Keratinocyte (primary cell): Measurements from ENCODE around the gene NEURL1.

ENCODE experiments used
- CTCF ChIP-seq, 3 experiments: IDR thresholded peaks in 1 of 3; conservative IDR thresholded peaks in 1 of 3; optimal IDR thresholded peaks in 1 of 3; 2 replicates in 2 of 3; 3 replicates in 1 of 3; pipeline versions ENCODE3 to v1.5.1; 2011; ENCODE audit warnings: low read length in 3 of 3, mild to moderate bottlenecking in 3 of 3, moderate library complexity in 2 of 3, control low read depth in 1 of 3, inconsistent platforms in 1 of 3; ENCODE audit not compliant: insufficient read depth in 2 of 3; ENCODE audit errors: extremely low read depth in 1 of 3
- EZH2 ChIP-seq: IDR thresholded peaks from one replicate; pipeline ENCODE4 v1.6.1; 2012; ENCODE audit warnings: inconsistent platforms, mild to moderate bottlenecking, low read length, moderate library complexity

- TF ChIP-seq CTCF (optimal IDR thresholded peaks at IDR 0.05 in 1 of 3, IDR thresholded peaks at IDR 0.05 in 1 of 3, conservative IDR thresholded peaks at IDR 0.05 in 1 of 3; ENCODE audit: extremely low read depth in 1 of 3, insufficient read depth in 2 of 3, low read length in 3 of 3) (no peak), EZH2 (no peak)
These were observed 55.8 kb downstream of the NEURL1 start for GRCh38 chr10:103549349-103549685.
